Astrocyte (in vitro differentiated cells and primary cell): ENCODE results near the gene COL27A1.

Experiments
- CTCF ChIP-seq: IDR thresholded peaks from 2 replicates; pipeline ENCODE4 v1.5.1; 2011; ENCODE audit warnings: low read depth, mild to moderate bottlenecking, inconsistent platforms, low read length, moderate library complexity; ENCODE audit not compliant: insufficient read depth
- EZH2 ChIP-seq: IDR thresholded peaks from 2 replicates; pipeline ENCODE4 v1.6.1; 2012; ENCODE audit warnings: mild to moderate bottlenecking, low read length, inconsistent platforms; ENCODE audit not compliant: insufficient read depth

DNA sequence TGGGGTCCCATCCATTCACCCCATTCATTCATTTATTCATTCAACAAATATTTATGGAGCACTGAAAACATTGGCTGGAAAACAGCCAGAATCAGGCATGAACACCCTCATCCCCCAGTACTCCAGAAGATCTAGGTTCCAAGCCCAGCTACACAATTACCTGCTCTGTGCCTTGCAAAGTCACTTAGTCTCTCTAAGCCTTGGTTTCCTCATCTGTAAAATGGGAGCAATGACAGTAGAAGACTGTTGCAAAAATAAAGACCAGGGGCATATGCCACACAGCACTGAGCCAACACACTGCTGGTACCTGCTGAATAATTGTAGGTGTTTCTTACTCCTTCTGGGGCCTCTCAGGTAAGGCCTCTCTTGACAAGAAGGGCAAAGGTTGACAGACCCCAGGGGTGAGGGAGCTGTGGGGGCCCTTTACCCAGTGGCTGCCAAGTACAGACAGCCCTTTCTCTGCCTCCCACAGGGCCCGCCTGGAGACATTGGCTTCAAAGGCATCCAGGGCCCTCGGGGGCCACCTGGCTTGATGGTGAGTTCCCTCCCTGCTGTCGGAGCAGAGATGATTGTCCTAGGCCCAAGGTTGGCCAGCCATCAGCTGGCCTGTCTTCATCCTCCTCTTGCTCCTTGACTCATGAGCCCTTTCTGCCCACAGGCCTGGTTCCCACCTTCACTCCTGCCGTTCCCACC, 145.0 kb downstream of the COL27A1 start:
- TF ChIP-seq CTCF (no peak), EZH2 (no peak)
